K562 (cell line): Measurements from ENCODE around the gene PIP5KL1.

Experiments
- ADNP ChIP-seq: fragments of 200-800 bp; sonication (Bioruptor generic); IDR thresholded peaks from 2 replicates; pipeline ENCODE4 v1.6.1; 2016; ENCODE audit warnings: missing genetic modification characterization, missing compliant biosample characterization
- PHF20 ChIP-seq: fragments of 450-650 bp; IDR thresholded peaks from 2 replicates; pipeline ENCODE4 v1.6.1; 2018; ENCODE audit not compliant: partially characterized antibody
- POLR2A ChIP-seq: fragments of 450-650 bp; conservative IDR thresholded peaks from 2 replicates; pipeline ENCODE4 v1.6.1; 2016
- POLR2AphosphoS5 ChIP-seq: IDR thresholded peaks from 2 replicates; pipeline ENCODE4 v1.6.1; 2011; ENCODE audit warnings: mild to moderate bottlenecking, low read depth, low read length, moderate library complexity; ENCODE audit not compliant: control insufficient read depth, insufficient read depth
- SMC3 ChIP-seq: conservative IDR thresholded peaks from 2 replicates; pipeline ENCODE4 v1.6.1; 2011; ENCODE audit warnings: low read depth, low read length, improper control_type of control experiment; ENCODE audit not compliant: insufficient read depth
- TF ChIP-seq, protein P1 (sequence below): sonication (generic); formaldehyde crosslinking; IDR thresholded peaks from 2 replicates; pipeline ENCODE4 v1.5.0; 2020; ENCODE audit warnings: missing genetic modification reagents

DNA sequence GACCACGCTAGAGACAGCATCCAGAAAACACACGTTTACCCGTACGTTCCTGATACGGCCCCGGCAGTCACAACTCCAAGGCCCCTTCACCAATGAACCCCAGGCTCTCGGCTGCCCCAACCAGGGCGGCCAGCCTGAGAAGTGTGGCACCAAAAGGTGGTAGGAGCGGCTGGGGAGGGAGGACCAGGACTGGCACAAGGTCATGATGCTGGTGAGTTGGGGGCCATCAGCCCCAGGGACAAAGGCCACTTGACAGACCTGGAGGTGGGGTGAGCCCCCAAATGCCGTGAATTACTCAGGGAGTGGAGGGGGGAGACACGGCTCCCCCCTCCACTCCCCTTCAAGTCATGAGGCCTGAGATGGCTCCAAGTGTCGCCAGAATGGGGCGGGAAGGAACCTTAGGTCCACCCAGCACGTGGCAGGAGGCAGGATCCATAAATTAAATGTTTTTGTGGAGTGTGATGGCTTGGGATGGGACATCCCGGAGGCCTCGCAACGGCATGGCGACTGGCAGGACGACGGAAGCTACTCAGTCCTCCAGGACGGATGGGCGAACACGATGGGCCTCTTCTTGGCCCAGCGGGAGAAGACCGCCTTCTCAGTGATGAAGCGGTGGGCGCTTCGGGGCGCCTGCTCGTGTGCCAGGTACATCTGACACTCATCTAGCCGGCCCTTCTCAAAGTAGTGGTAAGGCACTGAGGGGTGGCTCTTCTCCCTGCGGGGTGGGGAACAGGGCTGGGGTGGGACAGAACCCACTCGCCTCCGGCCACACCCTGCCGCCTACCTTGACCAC lies 22.5 kb downstream of the PIP5KL1 start:
- TF ChIP-seq SMC3 (no peak), POLR2AphosphoS5 (no peak), POLR2A (no peak), PHF20 (no peak), ADNP (no peak)
- TF ChIP-seq, protein P1, sequence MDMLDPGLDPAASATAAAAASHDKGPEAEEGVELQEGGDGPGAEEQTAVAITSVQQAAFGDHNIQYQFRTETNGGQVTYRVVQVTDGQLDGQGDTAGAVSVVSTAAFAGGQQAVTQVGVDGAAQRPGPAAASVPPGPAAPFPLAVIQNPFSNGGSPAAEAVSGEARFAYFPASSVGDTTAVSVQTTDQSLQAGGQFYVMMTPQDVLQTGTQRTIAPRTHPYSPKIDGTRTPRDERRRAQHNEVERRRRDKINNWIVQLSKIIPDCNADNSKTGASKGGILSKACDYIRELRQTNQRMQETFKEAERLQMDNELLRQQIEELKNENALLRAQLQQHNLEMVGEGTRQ (CRISPR knock-in tag), result no peak
